Activated CD8-positive, alpha-beta memory T cell treated with anti-CD3 and anti-CD28 coated beads for 48 hours (primary cell): ENCODE data around the gene TMEM238.
"Not testable (repeated sequence)": the region's sequence is repeated elsewhere in the genome, so short reads cannot be mapped to it uniquely, and the experiment has no call there.

Experiments used
- DNase-seq, 3 experiments: peaks; one replicate each; pipeline ENCODE4 v3.0.0-alpha.2; 2020; ENCODE audit warnings: low read depth in 2 of 3, low spot score in 2 of 3

Gene TMEM238

GRCh38 chr19:55341595-55342531, 42.2 kb downstream of the TMEM238 start:
- no peak for DNase-seq

- DNase-seq, result peak; percentile 32 to 48 (median 38)
These were observed 42.9 kb downstream of the TMEM238 start for GRCh38 chr19:55341171-55341588.

- DNase-seq, result peak in 1 of 3 experiments; percentile 17
These were observed 43.3 kb downstream of the TMEM238 start for GRCh38 chr19:55340784-55341147.

GRCh38 chr19:55339889-55340783, 44.0 kb downstream of the TMEM238 start:
- peak in 1 of 3 experiments; percentile 30 for DNase-seq

- peak; percentile 99 to 100 (median 100) for DNase-seq
These were observed 44.8 kb downstream of the TMEM238 start, which contains the start of gene KMT5C for GRCh38 chr19:55339105-55339888. Gene KMT5C (plus strand): TSS chr19:55339876. CDS start chr19:55341937, 2,061 bp downstream.

- no peak for DNase-seq
These were observed 48.0 kb downstream of the TMEM238 start for GRCh38 chr19:55336101-55336500.

GRCh38 chr19:55333870-55334269, 50.2 kb downstream of the TMEM238 start:
- DNase-seq, result no peak

GRCh38 chr19:55329791-55330190, 54.3 kb downstream of the TMEM238 start:
- DNase-seq, result not testable (repeated sequence)
